ENCODE data around the gene PHACTR1.

DNA sequence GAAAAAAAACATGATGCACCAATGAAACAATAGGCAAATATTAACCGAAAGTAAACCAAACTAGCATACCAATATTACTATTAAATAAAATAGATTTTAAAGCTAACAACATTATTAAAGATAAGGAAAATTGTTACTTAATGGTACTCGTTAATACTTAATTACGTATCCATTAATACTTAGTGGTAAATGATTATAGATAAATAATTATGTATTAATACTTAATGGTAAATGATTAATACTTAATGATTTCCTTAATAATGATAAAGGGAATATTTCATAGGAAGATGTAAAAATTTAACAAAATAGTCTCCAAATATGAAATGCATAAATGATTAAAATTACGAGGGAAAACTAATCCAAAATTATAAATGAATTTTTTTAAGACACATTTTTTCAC lies 278.9 kb downstream of the PHACTR1 start:
- TF ChIP-seq EP300 (IDR thresholded peaks at IDR 0.05) (no peak), POLR2AphosphoS5 (IDR thresholded peaks at IDR 0.05) (no peak)
- TF ChIP-seq, protein P1, sequence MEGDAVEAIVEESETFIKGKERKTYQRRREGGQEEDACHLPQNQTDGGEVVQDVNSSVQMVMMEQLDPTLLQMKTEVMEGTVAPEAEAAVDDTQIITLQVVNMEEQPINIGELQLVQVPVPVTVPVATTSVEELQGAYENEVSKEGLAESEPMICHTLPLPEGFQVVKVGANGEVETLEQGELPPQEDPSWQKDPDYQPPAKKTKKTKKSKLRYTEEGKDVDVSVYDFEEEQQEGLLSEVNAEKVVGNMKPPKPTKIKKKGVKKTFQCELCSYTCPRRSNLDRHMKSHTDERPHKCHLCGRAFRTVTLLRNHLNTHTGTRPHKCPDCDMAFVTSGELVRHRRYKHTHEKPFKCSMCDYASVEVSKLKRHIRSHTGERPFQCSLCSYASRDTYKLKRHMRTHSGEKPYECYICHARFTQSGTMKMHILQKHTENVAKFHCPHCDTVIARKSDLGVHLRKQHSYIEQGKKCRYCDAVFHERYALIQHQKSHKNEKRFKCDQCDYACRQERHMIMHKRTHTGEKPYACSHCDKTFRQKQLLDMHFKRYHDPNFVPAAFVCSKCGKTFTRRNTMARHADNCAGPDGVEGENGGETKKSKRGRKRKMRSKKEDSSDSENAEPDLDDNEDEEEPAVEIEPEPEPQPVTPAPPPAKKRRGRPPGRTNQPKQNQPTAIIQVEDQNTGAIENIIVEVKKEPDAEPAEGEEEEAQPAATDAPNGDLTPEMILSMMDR (IDR thresholded peaks at IDR 0.05): no peak

All from stomach (tissue), 4 donors.